Fibroblast of lung (primary cell): ENCODE results near the gene ERI2. TPM values are rescaled to one million over a fixed set of nuclear protein-coding genes. Genes with fewer than 3 reads are reported as not detected.

Experiments used
- DNase-seq, 2 donors: peaks; one replicate each; pipeline versions ENCODE4 v3.0.0 to v3.0.0-alpha.2; 2010; ENCODE audit warnings: low read depth in 2 of 2
- H2AFZ ChIP-seq: 2 replicates; pipeline ENCODE4 v1.5.1; 2012; ENCODE audit warnings: low read length, control low read depth, inconsistent platforms
- H3K27ac ChIP-seq: 2 replicates; pipeline ENCODE4 v1.5.1; 2011; ENCODE audit warnings: low read length, control low read depth; ENCODE audit not compliant: insufficient read depth
- H3K27me3 ChIP-seq: 2 replicates; pipeline ENCODE4 v1.5.1; 2011; ENCODE audit warnings: mild to moderate bottlenecking, low read length; ENCODE audit not compliant: control insufficient read depth, insufficient read depth
- H3K36me3 ChIP-seq: 2 replicates; pipeline ENCODE4 v1.5.1; 2011; ENCODE audit warnings: low read length; ENCODE audit not compliant: control insufficient read depth, insufficient read depth
- H3K4me1 ChIP-seq: 2 replicates; pipeline ENCODE4 v1.5.1; 2011; ENCODE audit warnings: low read length; ENCODE audit not compliant: control insufficient read depth, insufficient read depth; ENCODE audit errors: extremely low read depth
- H3K4me2 ChIP-seq: 2 replicates; pipeline ENCODE4 v1.5.1; 2011; ENCODE audit warnings: low read length, control low read depth; ENCODE audit not compliant: insufficient read depth; ENCODE audit errors: extremely low read depth
- H3K4me3 ChIP-seq, 4 experiments: fragments of 200-600 bp in 1 of 4; sonication (generic) in 1 of 4; replicated peaks in 1 of 4; 2 replicates each; pipeline ENCODE4 v1.5.1; 2011 to 2016; ENCODE audit warnings: low read length in 4 of 4, low read depth in 3 of 4, mild to moderate bottlenecking in 3 of 4, control low read depth in 2 of 4, inconsistent platforms in 1 of 4, mixed read lengths in 1 of 4; ENCODE audit not compliant: insufficient read depth in 1 of 4; ENCODE audit errors: control extremely low read depth in 1 of 4
- H3K79me2 ChIP-seq: 2 replicates; pipeline ENCODE4 v1.5.1; 2012; ENCODE audit warnings: mild to moderate bottlenecking, low read length, inconsistent platforms; ENCODE audit not compliant: control insufficient read depth, insufficient read depth
- H3K9ac ChIP-seq: 2 replicates; pipeline ENCODE4 v1.5.1; 2011; ENCODE audit warnings: mild to moderate bottlenecking, low read length, control low read depth; ENCODE audit not compliant: insufficient read depth
- H3K9me3 ChIP-seq: 2 replicates; pipeline ENCODE4 v1.5.1; 2012; ENCODE audit warnings: low read depth, low read length; ENCODE audit not compliant: control insufficient read depth, insufficient read depth
- H4K20me1 ChIP-seq: 2 replicates; pipeline ENCODE4 v1.5.1; 2011; ENCODE audit warnings: low read length; ENCODE audit not compliant: control insufficient read depth, insufficient read depth; ENCODE audit errors: extremely low read depth
- CTCF ChIP-seq, 2 donors: IDR thresholded peaks in 1 of 2; conservative IDR thresholded peaks in 1 of 2; 1 replicate in 1 of 2; 2 replicates in 1 of 2; pipeline ENCODE4 v1.5.1; 2011 to 2012; ENCODE audit warnings: low read length in 2 of 2, control low read depth in 1 of 2, inconsistent platforms in 1 of 2, low read depth in 1 of 2, mild to moderate bottlenecking in 1 of 2
- EZH2 ChIP-seq: IDR thresholded peaks from 2 replicates; pipeline ENCODE4 v1.5.1; 2012; ENCODE audit warnings: low read length, control low read depth, mild to moderate bottlenecking; ENCODE audit errors: missing control alignments
- polyA plus RNA-seq, 2 donors: library from polyadenylated mRNA; depleted of rRNA in 1 of 2; stranded (reverse) in 1 of 2; unstranded in 1 of 2; fragments of >200 nt; gene quantifications; 2 replicates each; pipeline ENCODE4 v1.2.1, GENCODE V29; 2011 to 2012; ENCODE audit warnings: missing spikeins in 1 of 2
- total RNA-seq: library from RNA; depleted of rRNA; stranded (reverse); fragments of >200 nt; gene quantifications from 2 replicates; pipeline ENCODE4 v1.2.1, GENCODE V29; 2014

The ERI2 gene
- total and polyA plus RNA-seq, 2 donors (not counting 1 experiment from before 2014, with no cell fraction given) = 10.5 to 30.1 TPM

- no peaks in the 10 kb centered on the region for H4K20me1 ChIP-seq
- H2AFZ ChIP-seq = no peak overlapping the region
- no peaks in the 10 kb centered on the region for H3K36me3 ChIP-seq
- no peaks in the 10 kb centered on the region for H3K4me1 ChIP-seq
- TF ChIP-seq CTCF (conservative IDR thresholded peaks at IDR 0.05 in 1 of 2, IDR thresholded peaks at IDR 0.05 in 1 of 2; ENCODE audit: low read depth in 1 of 2, low read length in 2 of 2) (no peak), EZH2 (no peak)
- no peak overlapping the region for H3K4me2 ChIP-seq
- no peak for DNase-seq
- no peaks in the 10 kb centered on the region for H3K79me2 ChIP-seq
- H3K9ac ChIP-seq = no peak overlapping the region
- H3K9me3 ChIP-seq = no peaks in the 10 kb centered on the region
- no peaks in the 10 kb centered on the region for H3K27me3 ChIP-seq
- no peak overlapping the region for H3K4me3 ChIP-seq
- no peak overlapping the region for H3K27ac ChIP-seq
Measured at GRCh38 chr16:20749474-20749873, 56.8 kb downstream of the ERI2 start.

- H3K4me2 ChIP-seq = no peak overlapping the region
- H3K27me3 ChIP-seq = no peaks in the 10 kb centered on the region
- no peak overlapping the region for H3K9ac ChIP-seq
- TF ChIP-seq EZH2 = no peak
- TF ChIP-seq CTCF (conservative IDR thresholded peaks at IDR 0.05 in 1 of 2, IDR thresholded peaks at IDR 0.05 in 1 of 2; ENCODE audit: low read depth in 1 of 2, low read length in 2 of 2) = no peak
- H3K4me1 ChIP-seq = no peaks in the 10 kb centered on the region
- no peak overlapping the region for H3K4me3 ChIP-seq
- no peak for DNase-seq
- H2AFZ ChIP-seq = no peak overlapping the region
- no peaks in the 10 kb centered on the region for H3K79me2 ChIP-seq
- H4K20me1 ChIP-seq = no peaks in the 10 kb centered on the region
- no peaks in the 10 kb centered on the region for H3K36me3 ChIP-seq
- no peak overlapping the region for H3K27ac ChIP-seq
- no peaks in the 10 kb centered on the region for H3K9me3 ChIP-seq
Measured at GRCh38 chr16:20747030-20747816, 59.0 kb downstream of the ERI2 start.

- Histone ChIP-seq H2AFZ (no peak overlapping the region), H3K27me3 (no peaks in the 10 kb centered on the region), H3K27ac (no peak overlapping the region), H3K4me2 (no peak overlapping the region), H3K79me2 (no peaks in the 10 kb centered on the region), H3K9me3 (no peaks in the 10 kb centered on the region), H4K20me1 (no peaks in the 10 kb centered on the region), H3K4me3 (no peak overlapping the region), H3K4me1 (no peaks in the 10 kb centered on the region), H3K9ac (no peak overlapping the region), H3K36me3 (no peaks in the 10 kb centered on the region)
- TF ChIP-seq CTCF (conservative IDR thresholded peaks at IDR 0.05 in 1 of 2, IDR thresholded peaks at IDR 0.05 in 1 of 2; ENCODE audit: low read depth in 1 of 2, low read length in 2 of 2) (no peak), EZH2 (no peak)
- DNase-seq = no peak
Measured at GRCh38 chr16:20746461-20746860, 59.8 kb downstream of the ERI2 start.

Other genes starting within 250 kb of the ERI2 start
- not detected in 2 replicates for gene ACSM2B, start 230.1 kb downstream of the ERI2 start, total RNA-seq
- gene ACSM2B, start 230.1 kb downstream of the ERI2 start, polyA plus RNA-seq = not detected in 2 replicates
- not detected in 2 replicates for gene ACSM1, start 108.8 kb downstream of the ERI2 start, total RNA-seq
- not detected in 2 replicates for gene ACSM1, start 108.8 kb downstream of the ERI2 start, polyA plus RNA-seq
- 54.3 and 72.9 TPM in 2 replicates for gene THUMPD1, start 64.7 kb downstream of the ERI2 start, total RNA-seq
- gene THUMPD1, start 64.7 kb downstream of the ERI2 start, polyA plus RNA-seq = 23.7 and 31.0 TPM in 2 replicates
- 1.3 and 2.3 TPM in 2 replicates for gene ACSM3, start 42.5 kb downstream of the ERI2 start, total RNA-seq
- 0.29 and 0.32 TPM in 2 replicates for gene ACSM3, start 42.5 kb downstream of the ERI2 start, polyA plus RNA-seq
- gene REXO5, start 55 bp upstream of the ERI2 start, total RNA-seq = 3.1 and 9.1 TPM in 2 replicates
- 5.6 and 8.0 TPM in 2 replicates for gene REXO5, start 55 bp upstream of the ERI2 start, polyA plus RNA-seq
- 30.8 and 42.8 TPM in 2 replicates for gene DCUN1D3, start 93.9 kb upstream of the ERI2 start, total RNA-seq
- gene DCUN1D3, start 93.9 kb upstream of the ERI2 start, polyA plus RNA-seq = 18.7 and 20.4 TPM in 2 replicates
- 87.1 and 131 TPM in 2 replicates for gene LYRM1, start 94.3 kb upstream of the ERI2 start, total RNA-seq
- gene LYRM1, start 94.3 kb upstream of the ERI2 start, polyA plus RNA-seq = 54.9 and 55.3 TPM in 2 replicates